A549 (cell line): ENCODE data around the gene LIG3. TPM values are rescaled to one million over a fixed set of nuclear protein-coding genes. Genes with fewer than 3 reads are reported as not detected.

Experiments
- ATAC-seq, 2 experiments: fragments of 200-7000 bp in 1 of 2; fragments of >200 bp in 1 of 2; cut with Nextera tagmentation in 1 of 2; cut with Tn5 transposase in 1 of 2; 3 replicates each; pipeline versions ENCODE4 v1.8.0 to v1.9.1; 2018 to 2020; ENCODE audit warnings: mild to moderate bottlenecking in 1 of 2, moderate library complexity in 1 of 2
- CTCF ChIA-PET: fragments of 300-600 bp; sonication (Branson Sonifier 250); formaldehyde crosslinking; extraction: SDS; loops from one replicate; lab custom pipeline; 2021; ENCODE audit warnings: antibody characterized with exemption, inconsistent platforms; lab: Yijun Ruan, JAX
- POLR2A ChIA-PET: fragments of 350-600 bp; formaldehyde crosslinking; extraction: SDS; loops from one replicate; lab custom pipeline; 2021; ENCODE audit warnings: antibody characterized with exemption, inconsistent platforms; lab: Yijun Ruan, JAX
- DNase-seq, 2 experiments: peaks; one replicate each; pipeline versions ENCODE4 v3.0.0 to v3.0.0-alpha.2; 2011 to 2016; ENCODE audit warnings: low read depth in 1 of 2, low spot score in 1 of 2
- FAIRE-seq: peaks from 2 replicates; lab custom pipeline; 2011; peaks lifted over from hg19 to GRCh38; lab: Jason Lieb, UNC
- H3K27ac ChIP-seq, 2 experiments: fragments of >200 bp; sonication (Bioruptor Twin); formaldehyde crosslinking; 3 replicates each; pipeline ENCODE4 v1.5.1; 2016 to 2017
- H3K4me1 ChIP-seq: fragments of >200 bp; sonication (Bioruptor Twin); formaldehyde crosslinking; 3 replicates; pipeline ENCODE4 v1.6.1; 2016
- H3K4me2 ChIP-seq: fragments of >200 bp; sonication (Bioruptor Twin); formaldehyde crosslinking; 3 replicates; pipeline ENCODE4 v1.6.1; 2016
- H3K4me3 ChIP-seq: fragments of >200 bp; sonication (Bioruptor Twin); formaldehyde crosslinking; 3 replicates; pipeline ENCODE4 v1.5.1; 2016
- H3K9me3 ChIP-seq: fragments of >200 bp; sonication (Bioruptor Twin); formaldehyde crosslinking; 3 replicates; pipeline ENCODE4 v1.6.1; 2016
- CEBPB ChIP-seq, 2 experiments: fragments of >200 bp in 1 of 2; sonication (Bioruptor Twin) in 1 of 2; formaldehyde crosslinking in 1 of 2; IDR thresholded peaks; 2 replicates each; pipeline ENCODE4 v1.6.1; 2012 to 2016
- CHD2 ChIP-seq: fragments of 150-350 bp; IDR thresholded peaks from 2 replicates; pipeline ENCODE4 v1.6.1; 2014; ENCODE audit warnings: low read length; ENCODE audit not compliant: partially characterized antibody
- EHMT2 ChIP-seq: fragments of 200-600 bp; sonication (generic); IDR thresholded peaks from 2 replicates; pipeline ENCODE4 v1.6.1; 2016; ENCODE audit warnings: antibody characterized with exemption, low read depth, mild to moderate bottlenecking, moderate library complexity
- EP300 ChIP-seq, 2 experiments: fragments of >200 bp; sonication (Bioruptor Twin); formaldehyde crosslinking; IDR thresholded peaks; 2 replicates in 1 of 2; 3 replicates in 1 of 2; pipeline ENCODE4 v1.6.1; 2016 to 2017
- ESRRA ChIP-seq: fragments of 150-350 bp; IDR thresholded peaks from 2 replicates; pipeline ENCODE4 v1.6.1; 2014; ENCODE audit warnings: mild to moderate bottlenecking, low read length, borderline replicate concordance
- FOSL2 ChIP-seq, 2 experiments: fragments of 450-650 bp in 1 of 2; fragments of >200 bp in 1 of 2; sonication (Bioruptor Twin) in 1 of 2; formaldehyde crosslinking; IDR thresholded peaks; 2 replicates each; pipeline versions ENCODE4 v1.5.0 to v1.6.1; 2016 to 2020; ENCODE audit warnings: mild to moderate bottlenecking in 1 of 2, moderate library complexity in 1 of 2
- HEYL ChIP-seq: fragments of 250-450 bp; sonication (Bioruptor Pico); IDR thresholded peaks from 2 replicates; pipeline ENCODE4 v1.8.0; 2021; ENCODE audit warnings: mild to moderate bottlenecking, moderate library complexity
- HOXA7 ChIP-seq: fragments of 250-450 bp; sonication (Bioruptor Pico); IDR thresholded peaks from 2 replicates; pipeline ENCODE4 v1.5.0; 2020; ENCODE audit warnings: mild to moderate bottlenecking, moderate library complexity
- HOXB13 ChIP-seq: fragments of 250-450 bp; sonication (Bioruptor Pico); IDR thresholded peaks from 2 replicates; pipeline ENCODE4 v1.5.0; 2020; ENCODE audit warnings: low read depth, mild to moderate bottlenecking, moderate library complexity
- HOXB5 ChIP-seq: fragments of 250-450 bp; sonication (Bioruptor Pico); IDR thresholded peaks from 2 replicates; pipeline ENCODE4 v1.5.0; 2020; ENCODE audit warnings: mild to moderate bottlenecking, moderate library complexity
- MAFK ChIP-seq: fragments of 450-650 bp; IDR thresholded peaks from 2 replicates; pipeline ENCODE4 v1.6.1; 2014; ENCODE audit not compliant: partially characterized antibody
- NPAS2 ChIP-seq: fragments of 250-450 bp; sonication (Bioruptor Pico); IDR thresholded peaks from 2 replicates; pipeline ENCODE4 v1.8.0; 2022; ENCODE audit warnings: mild to moderate bottlenecking, moderate library complexity, borderline replicate concordance
- POLR2A ChIP-seq: IDR thresholded peaks from 2 replicates; pipeline ENCODE4 v1.6.1; 2012; ENCODE audit warnings: mild to moderate bottlenecking, low read length
- RAD21 ChIP-seq, 2 experiments: fragments of >200 bp in 1 of 2; sonication (Bioruptor Twin) in 1 of 2; formaldehyde crosslinking in 1 of 2; IDR thresholded peaks in 1 of 2; conservative IDR thresholded peaks in 1 of 2; 2 replicates in 1 of 2; 3 replicates in 1 of 2; pipeline ENCODE4 v1.6.1; 2012 to 2018; ENCODE audit warnings: inconsistent platforms in 1 of 2
- REST ChIP-seq: fragments of 200-600 bp; sonication (generic); IDR thresholded peaks from 2 replicates; pipeline ENCODE4 v1.6.1; 2016; ENCODE audit warnings: antibody characterized with exemption, mild to moderate bottlenecking, moderate library complexity
- ZNF302 ChIP-seq: fragments of 250-450 bp; sonication (Bioruptor Pico); IDR thresholded peaks from 2 replicates; pipeline ENCODE4 v1.9.0; 2021; ENCODE audit warnings: inconsistent platforms, mild to moderate bottlenecking, moderate library complexity
- WGBS: methylation state at CpG from one replicate; pipeline ENCODE4 v1.1.6; 2017; ENCODE audit errors: missing lambda C conversion rate; 5-methylcytosine and 5-hydroxymethylcytosine counted together
- polyA plus RNA-seq, 4 experiments: library from polyadenylated mRNA; depleted of rRNA in 3 of 4; stranded (reverse); fragments of >200 nt; fragmentation: RNase III in 1 of 4; extraction: RNeasy Plus Mini Kit Qiagen cat#74134 plus additional on column Dnase treatment in 1 of 4; gene quantifications; 2 replicates in 3 of 4; 3 replicates in 1 of 4; pipeline ENCODE4 v1.2.3, GENCODE V29; 2011 to 2017

LIG3 gene
- polyA plus RNA-seq, 2 of the 4 experiments (the other 2 are of a cell fraction) = 36.3 to 56.8 TPM

- peak overlapping the region; percentile 77 to 80; a peak in 3 of 6 replicates for H3K27ac ChIP-seq
- ChIA-PET CTCF (interaction anchor here (0.6 to 5.8 kb wide), 9 partner anchors 13 to 584 kb away, joined by 3 to 53 read pairs (median 6); partner anchors contain the start of gene RAD51D), POLR2A (interaction anchor here (0.5 to 1.7 kb wide), 3 partner anchors 42 to 88 kb away, joined by 4 to 9 read pairs (median 9); partner anchors contain the start of gene RFFL)
- H3K4me2 ChIP-seq = peak overlapping the region; percentile 46
- TF ChIP-seq HOXA7 (CRISPR knock-in tag) (0 out of 2 replicates have a peak, but pooled peaks have one; percentile 14), EHMT2 (no peak)
- no peak overlapping the region for H3K4me3 ChIP-seq
- FAIRE-seq = no peak
- H3K4me1 ChIP-seq = peaks cover 31% of the 10 kb centered on the region
- WGBS = 90% methylated on average over 11 of the region's 11 CpGs
- no peak for DNase-seq
- ATAC-seq = no peak
- no peaks in the 10 kb centered on the region for H3K9me3 ChIP-seq
Observed at GRCh38 chr17:35021520-35022380, 41.4 kb downstream of the LIG3 start.

- Histone ChIP-seq H3K9me3 (no peaks in the 10 kb centered on the region), H3K4me3 (no peak overlapping the region), H3K27ac (peak overlapping the region; percentile 77 to 80; a peak in 5 of 6 replicates), H3K4me1 (peaks cover 31% of the 10 kb centered on the region), H3K4me2 (peak overlapping the region; percentile 46)
- POLR2A ChIA-PET = interaction anchor here (0.5 to 1.7 kb wide), 4 partner anchors 18 to 87 kb away, joined by 3 to 9 read pairs (median 6); partner anchors contain the start of gene RFFL
- no peak for FAIRE-seq
- WGBS = 27% methylated on average over 7 of the region's 8 CpGs
- CTCF ChIA-PET = interaction anchor here (0.6 to 5.8 kb wide), 10 partner anchors 15 to 96 kb away, joined by 3 to 53 read pairs (median 7); partner anchors contain the start of genes LIG3 and RAD51D
- no peak for TF ChIP-seq ZNF302 (CRISPR knock-in tag)
- TF ChIP-seq RAD21 (conservative IDR thresholded peaks at IDR 0.05 in 1 of 2, IDR thresholded peaks at IDR 0.05 in 1 of 2) = no peak
- TF ChIP-seq CEBPB (IDR thresholded peaks at IDR 0.05) = peak in 1 of 2 experiments; percentile 40; a peak in 1 of 4 replicates
- TF ChIP-seq EP300 (IDR thresholded peaks at IDR 0.05) = no peak
- peak; percentile 17 for TF ChIP-seq MAFK
- TF ChIP-seq HOXB5 (CRISPR knock-in tag) = peak; percentile 17; the same call in 1 of the 2 replicates
- no peak for TF ChIP-seq ESRRA
- no peak for TF ChIP-seq FOSL2 (IDR thresholded peaks at IDR 0.05)
- TF ChIP-seq FOSL2 (CRISPR knock-in tag; IDR thresholded peaks at IDR 0.05) = peak; percentile 47
- no peak for TF ChIP-seq CHD2
- peak; percentile 92 to 94 for ATAC-seq
- DNase-seq = peak; percentile 74 to 82
Observed at GRCh38 chr17:35022536-35023063, 42.3 kb downstream of the LIG3 start.

DNA sequence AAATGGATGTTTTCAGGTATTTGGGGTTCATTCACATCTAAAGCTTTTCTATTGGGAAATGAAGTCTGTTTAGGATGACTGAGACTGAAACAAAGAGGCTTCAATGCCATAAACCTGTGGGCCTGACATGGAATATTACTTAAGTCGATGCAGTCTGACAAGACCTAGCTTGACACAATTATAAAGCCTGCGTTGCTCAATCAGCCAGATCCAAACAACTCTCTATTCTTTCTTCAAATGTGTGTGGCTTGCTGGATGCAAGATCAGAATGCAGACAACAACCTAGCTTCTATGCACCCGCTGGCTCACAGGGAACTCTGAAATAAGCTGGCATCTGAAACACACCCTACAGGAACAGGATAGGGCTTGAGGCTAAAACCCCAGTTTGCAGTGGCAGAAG lies 43.2 kb downstream of the LIG3 start:
- peaks cover 38% of the 10 kb centered on the region for H3K4me1 ChIP-seq
- ATAC-seq (no peak), FAIRE-seq (no peak), DNase-seq (no peak)
- ChIA-PET POLR2A (interaction anchor here (1.1 to 1.7 kb wide), 2 partner anchors 17 to 40 kb away, joined by 3 to 9 read pairs; partner anchors contain the start of gene RFFL), CTCF (interaction anchor here (1.5 to 5.8 kb wide), 7 partner anchors 14 to 95 kb away, joined by 4 to 53 read pairs (median 9); partner anchors contain the start of genes LIG3 and RAD51D)
- peak overlapping the region; percentile 35 to 77; a peak in 4 of 6 replicates for H3K27ac ChIP-seq
- H3K4me2 ChIP-seq = peak overlapping the region; percentile 46
- WGBS = 94% methylated on average over 3 of the region's 3 CpGs
- H3K9me3 ChIP-seq = no peaks in the 10 kb centered on the region
- no peak overlapping the region for H3K4me3 ChIP-seq
- TF ChIP-seq HOXA7 (CRISPR knock-in tag) (no peak), REST (no peak), POLR2A (no peak), HEYL (CRISPR knock-in tag) (no peak), HOXB13 (CRISPR knock-in tag) (no peak), NPAS2 (CRISPR knock-in tag) (no peak)
